OCI-LY1 (cell line): ENCODE data around the gene CLIC1.
"Not testable (repeated sequence)": the region's sequence is repeated elsewhere in the genome, so short reads cannot be mapped to it uniquely, and the experiment has no call there.

ENCODE experiments used
- H2AFZ ChIP-seq: fragments of 200-600 bp; sonication (generic), shearing (Covaris generic); 2 replicates; pipeline ENCODE4 v1.6.0; 2014; ENCODE audit warnings: antibody characterized with exemption, mild to moderate bottlenecking, low read length
- H3F3A ChIP-seq: fragments of 200-600 bp; sonication (generic), shearing (Covaris generic); 2 replicates; pipeline ENCODE4 v1.6.0; 2014; ENCODE audit warnings: mild to moderate bottlenecking, antibody characterized with exemption, low read length, moderate library complexity; ENCODE audit not compliant: insufficient read depth
- H3K27ac ChIP-seq: fragments of 200-600 bp; sonication (generic); 2 replicates; pipeline ENCODE4 v1.5.1; 2014; ENCODE audit warnings: low read length, mixed run types, mild to moderate bottlenecking, low read depth; ENCODE audit not compliant: poor library complexity, severe bottlenecking
- H3K27me3 ChIP-seq: fragments of 200-600 bp; sonication (generic); 2 replicates; pipeline ENCODE4 v1.6.0; 2014; ENCODE audit warnings: antibody characterized with exemption, mild to moderate bottlenecking, low read length, moderate library complexity; ENCODE audit not compliant: insufficient read depth
- H3K36me3 ChIP-seq: fragments of 200-600 bp; sonication (generic); 2 replicates; pipeline ENCODE4 v1.6.1; 2014; ENCODE audit warnings: mild to moderate bottlenecking, antibody characterized with exemption, low read length, moderate library complexity, mixed read lengths; ENCODE audit not compliant: insufficient read depth
- H3K4me1 ChIP-seq: fragments of 200-600 bp; sonication (generic); 2 replicates; pipeline ENCODE4 v1.5.1; 2014; ENCODE audit warnings: mild to moderate bottlenecking, low read length, moderate library complexity; ENCODE audit not compliant: insufficient read depth, severe bottlenecking
- H3K4me2 ChIP-seq: fragments of 200-600 bp; sonication (generic), shearing (Covaris generic); 2 replicates; pipeline ENCODE4 v1.6.1; 2014; ENCODE audit warnings: low read length
- H3K4me3 ChIP-seq: fragments of 200-600 bp; sonication (generic); 2 replicates; pipeline ENCODE4 v1.5.1; 2014; ENCODE audit warnings: low read length, low read depth, mild to moderate bottlenecking, mixed read lengths; ENCODE audit not compliant: poor library complexity, severe bottlenecking
- H3K79me2 ChIP-seq: fragments of 200-600 bp; shearing (Covaris generic); 2 replicates; pipeline ENCODE4 v1.6.1; 2016; ENCODE audit warnings: mixed run types, low read length, mixed read lengths; ENCODE audit not compliant: insufficient read depth
- H3K9ac ChIP-seq: fragments of 200-600 bp; sonication (generic), shearing (Covaris generic); 2 replicates; pipeline ENCODE4 v1.6.1; 2014; ENCODE audit warnings: mild to moderate bottlenecking, low read length, mixed read lengths
- H3K9me2 ChIP-seq: fragments of 200-600 bp; sonication (generic), shearing (Covaris generic); 2 replicates; pipeline ENCODE4 v1.6.1; 2014; ENCODE audit warnings: low read depth, mild to moderate bottlenecking, low read length, mixed read lengths
- H3K9me3 ChIP-seq: fragments of 200-600 bp; shearing (Covaris generic); 2 replicates; pipeline ENCODE4 v1.6.1; 2014; ENCODE audit warnings: low read length, mixed read lengths
- H4K20me1 ChIP-seq: fragments of 200-600 bp; sonication (generic), shearing (Covaris generic); 2 replicates; pipeline ENCODE4 v1.6.0; 2016; ENCODE audit warnings: mild to moderate bottlenecking, low read length; ENCODE audit not compliant: insufficient read depth
- CTCF ChIP-seq: fragments of 200-600 bp; sonication (generic), shearing (Covaris generic); IDR thresholded peaks from 2 replicates; pipeline ENCODE4 v1.5.1; 2017; ENCODE audit warnings: mild to moderate bottlenecking, antibody characterized with exemption, low read length, moderate library complexity, mixed read lengths
- EZH2 ChIP-seq: fragments of 200-600 bp; sonication (generic), shearing (Covaris generic); IDR thresholded peaks from 2 replicates; pipeline ENCODE4 v1.8.0; 2017; ENCODE audit warnings: borderline replicate concordance, mixed run types, mild to moderate bottlenecking, antibody characterized with exemption, low read length, moderate library complexity, mixed read lengths

CLIC1 gene

GRCh38 chr6:31712296-31712695 lies 24.0 kb downstream of the CLIC1 start:
- Histone ChIP-seq H2AFZ (no peak overlapping the region), H3K4me3 (no peak overlapping the region), H3K4me1 (no peaks in the 10 kb centered on the region), H3K9ac (no peak overlapping the region), H3F3A (0 out of 2 replicates have a peak, but pooled peaks cover 4% of the 10 kb centered on the region), H3K27ac (no peak overlapping the region), H3K4me2 (no peak overlapping the region), H3K9me3 (no peaks in the 10 kb centered on the region), H3K36me3 (no peaks in the 10 kb centered on the region), H3K27me3 (peaks cover 10% of the 10 kb centered on the region; the same call in 1 of the 2 replicates), H3K79me2 (no peaks in the 10 kb centered on the region), H4K20me1 (no peaks in the 10 kb centered on the region), H3K9me2 (no peaks in the 10 kb centered on the region)
- TF ChIP-seq CTCF: peak; percentile 47
- TF ChIP-seq EZH2: no peak

- Histone ChIP-seq H3K4me3 (no peak overlapping the region), H3F3A (no peaks in the 10 kb centered on the region), H3K36me3 (no peaks in the 10 kb centered on the region), H4K20me1 (no peaks in the 10 kb centered on the region), H3K27me3 (peaks cover 10% of the 10 kb centered on the region; the same call in 1 of the 2 replicates), H3K27ac (no peak overlapping the region), H3K4me2 (no peak overlapping the region), H3K79me2 (no peaks in the 10 kb centered on the region), H3K4me1 (no peaks in the 10 kb centered on the region), H3K9me3 (no peaks in the 10 kb centered on the region), H3K9ac (no peak overlapping the region), H2AFZ (no peak overlapping the region), H3K9me2 (no peaks in the 10 kb centered on the region)
- TF ChIP-seq EZH2 (no peak), CTCF (no peak)
Observed at GRCh38 chr6:31711233-31711632, 25.1 kb downstream of the CLIC1 start.

GRCh38 chr6:31710523-31711219 lies 25.7 kb downstream of the CLIC1 start:
- Histone ChIP-seq H3K27ac (no peak overlapping the region), H3K27me3 (peaks cover 10% of the 10 kb centered on the region; the same call in 1 of the 2 replicates), H3K4me3 (no peak overlapping the region), H3K4me1 (no peaks in the 10 kb centered on the region), H3F3A (no peaks in the 10 kb centered on the region), H3K79me2 (no peaks in the 10 kb centered on the region), H3K36me3 (no peaks in the 10 kb centered on the region), H2AFZ (no peak overlapping the region), H3K9me3 (no peaks in the 10 kb centered on the region), H3K9me2 (no peaks in the 10 kb centered on the region), H3K9ac (no peak overlapping the region), H3K4me2 (no peak overlapping the region), H4K20me1 (no peaks in the 10 kb centered on the region)
- no peak for TF ChIP-seq EZH2
- TF ChIP-seq CTCF: no peak

DNA sequence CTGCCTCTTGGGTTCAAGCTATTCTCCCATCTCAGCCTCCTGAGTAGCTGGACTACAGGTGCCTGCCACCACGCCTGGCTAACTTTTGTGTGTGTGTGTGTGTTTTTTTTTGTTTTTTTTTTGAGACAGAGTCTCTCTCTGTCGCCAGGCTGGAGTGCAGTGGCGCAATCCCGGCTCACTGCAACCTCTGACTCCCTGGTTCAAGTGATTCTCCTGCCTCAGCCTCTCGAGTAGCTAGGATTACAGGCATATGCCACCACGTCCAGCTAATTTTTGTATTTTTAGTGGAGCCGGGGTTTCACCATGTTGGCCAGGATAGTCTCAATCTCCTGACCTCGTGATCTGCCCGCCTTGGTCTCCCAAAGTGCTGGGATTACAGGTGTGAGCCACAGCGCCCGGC lies 27.2 kb downstream of the CLIC1 start:
- H3F3A ChIP-seq, H3K4me3 ChIP-seq, H3K27ac ChIP-seq, H3K27me3 ChIP-seq, H3K9me2 ChIP-seq, H3K79me2 ChIP-seq, H3K4me2 ChIP-seq, H2AFZ ChIP-seq, H4K20me1 ChIP-seq, H3K9ac ChIP-seq, H3K4me1 ChIP-seq, H3K9me3 ChIP-seq, H3K36me3 ChIP-seq: not testable (repeated sequence)
